B cell (primary cell): ENCODE measurements around the gene MYO16. TPM values are rescaled to one million over a fixed set of nuclear protein-coding genes. Genes with fewer than 3 reads are reported as not detected.

Experiments used
- ATAC-seq: fragments of 200-7000 bp; cut with Tn5 transposase; one replicate; pipeline ENCODE4 v1.10.0; 2021; ENCODE audit warnings: low read depth, mild to moderate bottlenecking, moderate number of reproducible peaks, moderate library complexity
- CTCF ChIA-PET: fragments of 350-600 bp; sonication (Branson Sonifier 250); formaldehyde crosslinking; loops from one replicate; lab custom pipeline; 2021; ENCODE audit warnings: antibody characterized with exemption, inconsistent platforms; lab: Charles Lee
- POLR2A ChIA-PET: fragments of 350-600 bp; sonication (Branson Sonifier 250); formaldehyde crosslinking; loops from one replicate; lab custom pipeline; 2021; ENCODE audit warnings: antibody characterized with exemption; lab: Charles Lee
- DNase-seq: peaks from one replicate; pipeline ENCODE4 v3.0.0; 2013
- H2AFZ ChIP-seq: 2 replicates; pipeline ENCODE4 v1.6.1; 2012; ENCODE audit warnings: mild to moderate bottlenecking, low read depth, low read length; ENCODE audit not compliant: insufficient read depth, poor library complexity, severe bottlenecking
- H3K27ac ChIP-seq, 2 donors: 1 replicate in 1 of 2; 2 replicates in 1 of 2; pipeline ENCODE4 v1.5.1; 2012 to 2013; ENCODE audit warnings: low read length in 2 of 2, mild to moderate bottlenecking in 2 of 2, moderate library complexity in 1 of 2
- H3K27me3 ChIP-seq, 4 experiments: fragments of 200-600 bp in 1 of 4; sonication (generic) in 1 of 4; replicated peaks in 1 of 4; 1 replicate in 2 of 4; 2 replicates in 2 of 4; pipeline versions ENCODE4 v1.6.1 to v1.7.0; 2013 to 2016; ENCODE audit warnings: low read length in 3 of 4, mild to moderate bottlenecking in 2 of 4, mixed read lengths in 1 of 4, moderate library complexity in 1 of 4; ENCODE audit not compliant: insufficient read depth in 4 of 4, control insufficient read depth in 3 of 4; ENCODE audit errors: control extremely low read depth in 1 of 4
- H3K36me3 ChIP-seq, 2 experiments: replicated peaks in 1 of 2; 1 replicate in 1 of 2; 2 replicates in 1 of 2; pipeline versions ENCODE4 v1.6.1 to v1.7.1; 2013; ENCODE audit warnings: low read length in 1 of 2; ENCODE audit not compliant: insufficient read depth in 2 of 2, control insufficient read depth in 1 of 2; ENCODE audit errors: control extremely low read depth in 1 of 2, extremely low read depth in 1 of 2
- H3K4me1 ChIP-seq, 2 donors: fragments of 200-600 bp in 1 of 2; sonication (generic) in 1 of 2; 1 replicate in 1 of 2; 2 replicates in 1 of 2; pipeline versions ENCODE4 v1.5.1 to v1.6.1; 2013 to 2017; ENCODE audit warnings: low read length in 2 of 2; ENCODE audit not compliant: control insufficient read depth in 2 of 2, insufficient read depth in 2 of 2
- H3K4me2 ChIP-seq: replicated peaks from 2 replicates; pipeline ENCODE3; 2012; ENCODE audit warnings: mild to moderate bottlenecking, low read depth, low read length; ENCODE audit not compliant: poor library complexity, severe bottlenecking
- H3K4me3 ChIP-seq, 5 experiments: fragments of 200-600 bp in 1 of 5; sonication (generic) in 1 of 5; 1 replicate in 3 of 5; 2 replicates in 2 of 5; pipeline versions ENCODE4 v1.5.1 to v1.7.0; 2011 to 2016; ENCODE audit warnings: low read length in 4 of 5, mild to moderate bottlenecking in 4 of 5, low read depth in 2 of 5, control low read depth in 1 of 5, moderate library complexity in 1 of 5; ENCODE audit not compliant: insufficient read depth in 1 of 5; ENCODE audit errors: control extremely low read depth in 1 of 5, extremely low read depth in 1 of 5
- H3K79me2 ChIP-seq: fragments of 200-600 bp; sonication (generic); one replicate; pipeline ENCODE4 v1.6.0; 2016; ENCODE audit warnings: low read length; ENCODE audit not compliant: control insufficient read depth, insufficient read depth
- H3K9ac ChIP-seq: fragments of 200-600 bp; sonication (generic); 2 replicates; pipeline ENCODE4 v1.6.1; 2017; ENCODE audit warnings: mild to moderate bottlenecking, low read length, moderate library complexity
- H3K9me3 ChIP-seq, 3 donors: one replicate each; pipeline versions ENCODE4 v1.6.1 to v1.7.1; 2013; ENCODE audit warnings: low read length in 2 of 3; ENCODE audit not compliant: control insufficient read depth in 2 of 3, insufficient read depth in 1 of 3; ENCODE audit errors: control extremely low read depth in 1 of 3
- H4K20me1 ChIP-seq: 2 replicates; pipeline ENCODE4 v1.6.0; 2012; ENCODE audit warnings: mild to moderate bottlenecking, low read length; ENCODE audit not compliant: insufficient read depth, control insufficient read depth, poor library complexity, severe bottlenecking
- H3K27ac Mint-ChIP-seq: one replicate; pipeline ENCODE4 v1.8.0; 2021; ENCODE audit warnings: mixed read lengths
- H3K27me3 Mint-ChIP-seq: one replicate; pipeline ENCODE4 v1.8.0; 2021; ENCODE audit warnings: mixed read lengths
- H3K4me1 Mint-ChIP-seq: one replicate; pipeline ENCODE4 v1.8.0; 2021; ENCODE audit warnings: mixed read lengths
- H3K4me3 Mint-ChIP-seq: one replicate; pipeline ENCODE4 v1.8.0; 2021; ENCODE audit warnings: mixed read lengths
- H3K9me3 Mint-ChIP-seq: one replicate; pipeline ENCODE4 v1.8.0; 2022; ENCODE audit warnings: mixed read lengths; ENCODE audit not compliant: insufficient read depth
- EZH2 ChIP-seq: IDR thresholded peaks from 2 replicates; pipeline ENCODE4 v1.6.1; 2012; ENCODE audit warnings: borderline replicate concordance, low read depth, mild to moderate bottlenecking, moderate library complexity, low read length; ENCODE audit not compliant: insufficient read depth, poor library complexity, severe bottlenecking
- WGBS: methylation state at CpG from one replicate; pipeline ENCODE4 v1.1.5; 2013; ENCODE audit warnings: missing lambda C conversion rate; ENCODE audit not compliant: insufficient coverage; 5-methylcytosine and 5-hydroxymethylcytosine counted together
- intact Hi-C: fragments of 100-400 bp; cut with micrococcal nuclease; formaldehyde crosslinking; loops from one replicate; pipeline ENCODE4 v1.10.0; 2022
- polyA plus RNA-seq: library from polyadenylated mRNA; depleted of rRNA; stranded (reverse); fragments of >200 nt; gene quantifications from 2 replicates; pipeline ENCODE4 v1.2.3, GENCODE V29; 2012
- total RNA-seq, 2 donors: library from RNA; stranded (reverse); fragments of 120-200 nt in 1 of 2; gene quantifications; 1 replicate in 1 of 2; 2 replicates in 1 of 2; pipeline versions ENCODE4 v1.2.3 to v1.2.4, GENCODE V29; 2013 to 2022
- TF ChIP-seq, protein P1 (sequence below): fragments of 200-600 bp; IDR thresholded peaks from one replicate; pipeline ENCODE4 v1.8.0; 2022; ENCODE audit warnings: antibody characterized with exemption, mild to moderate bottlenecking

The MYO16 gene
- total and polyA plus RNA-seq, 2 donors (not counting 1 experiment from before 2014, with no cell fraction given), result not detected

DNA sequence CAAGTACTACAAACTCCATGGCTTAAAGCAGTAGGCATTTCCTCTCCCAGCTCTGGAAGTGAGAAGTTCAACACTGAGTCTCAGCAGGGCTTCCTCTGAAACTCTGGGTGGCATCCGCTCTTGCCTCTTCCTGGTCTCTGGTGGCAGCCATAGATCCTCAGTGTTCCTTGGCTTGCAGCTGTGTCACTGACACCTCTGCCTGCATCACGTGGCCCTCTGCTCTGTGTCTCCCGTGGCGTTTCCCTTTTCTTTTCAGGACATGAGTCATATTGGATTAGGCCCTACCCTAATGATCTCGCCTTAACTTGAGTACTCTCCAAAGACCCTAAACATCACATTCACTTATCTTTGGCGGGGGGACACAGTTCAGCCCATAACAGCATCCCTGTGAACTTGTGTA lies 466.7 kb downstream of the MYO16 start:
- Histone ChIP-seq H3K36me3 (no peaks in the 10 kb centered on the region), H3K9ac (no peak overlapping the region), H2AFZ (no peak overlapping the region), H3K79me2 (no peaks in the 10 kb centered on the region), H3K9me3 (no peaks in the 10 kb centered on the region), H3K27me3 (no peaks in the 10 kb centered on the region), H4K20me1 (no peaks in the 10 kb centered on the region), H3K4me2 (no peak overlapping the region), H3K4me3 (no peak overlapping the region), H3K27ac (no peak overlapping the region), H3K4me1 (no peaks in the 10 kb centered on the region)
- no peak overlapping the region for H3K4me3 Mint-ChIP-seq
- ATAC-seq (no peak), DNase-seq (no peak)
- H3K27me3 Mint-ChIP-seq, result peaks cover 4% of the 10 kb centered on the region
- ChIA-PET POLR2A (no interaction called here), CTCF (no interaction called here)
- H3K4me1 Mint-ChIP-seq, result no peaks in the 10 kb centered on the region
- no peak overlapping the region for H3K27ac Mint-ChIP-seq
- TF ChIP-seq, protein P1, sequence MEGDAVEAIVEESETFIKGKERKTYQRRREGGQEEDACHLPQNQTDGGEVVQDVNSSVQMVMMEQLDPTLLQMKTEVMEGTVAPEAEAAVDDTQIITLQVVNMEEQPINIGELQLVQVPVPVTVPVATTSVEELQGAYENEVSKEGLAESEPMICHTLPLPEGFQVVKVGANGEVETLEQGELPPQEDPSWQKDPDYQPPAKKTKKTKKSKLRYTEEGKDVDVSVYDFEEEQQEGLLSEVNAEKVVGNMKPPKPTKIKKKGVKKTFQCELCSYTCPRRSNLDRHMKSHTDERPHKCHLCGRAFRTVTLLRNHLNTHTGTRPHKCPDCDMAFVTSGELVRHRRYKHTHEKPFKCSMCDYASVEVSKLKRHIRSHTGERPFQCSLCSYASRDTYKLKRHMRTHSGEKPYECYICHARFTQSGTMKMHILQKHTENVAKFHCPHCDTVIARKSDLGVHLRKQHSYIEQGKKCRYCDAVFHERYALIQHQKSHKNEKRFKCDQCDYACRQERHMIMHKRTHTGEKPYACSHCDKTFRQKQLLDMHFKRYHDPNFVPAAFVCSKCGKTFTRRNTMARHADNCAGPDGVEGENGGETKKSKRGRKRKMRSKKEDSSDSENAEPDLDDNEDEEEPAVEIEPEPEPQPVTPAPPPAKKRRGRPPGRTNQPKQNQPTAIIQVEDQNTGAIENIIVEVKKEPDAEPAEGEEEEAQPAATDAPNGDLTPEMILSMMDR, result no peak
- intact Hi-C loops, result no loop called here
- WGBS, result 80% methylated on average over 4 of the region's 6 CpGs
- H3K9me3 Mint-ChIP-seq, result peaks cover 1% of the 10 kb centered on the region

DNA sequence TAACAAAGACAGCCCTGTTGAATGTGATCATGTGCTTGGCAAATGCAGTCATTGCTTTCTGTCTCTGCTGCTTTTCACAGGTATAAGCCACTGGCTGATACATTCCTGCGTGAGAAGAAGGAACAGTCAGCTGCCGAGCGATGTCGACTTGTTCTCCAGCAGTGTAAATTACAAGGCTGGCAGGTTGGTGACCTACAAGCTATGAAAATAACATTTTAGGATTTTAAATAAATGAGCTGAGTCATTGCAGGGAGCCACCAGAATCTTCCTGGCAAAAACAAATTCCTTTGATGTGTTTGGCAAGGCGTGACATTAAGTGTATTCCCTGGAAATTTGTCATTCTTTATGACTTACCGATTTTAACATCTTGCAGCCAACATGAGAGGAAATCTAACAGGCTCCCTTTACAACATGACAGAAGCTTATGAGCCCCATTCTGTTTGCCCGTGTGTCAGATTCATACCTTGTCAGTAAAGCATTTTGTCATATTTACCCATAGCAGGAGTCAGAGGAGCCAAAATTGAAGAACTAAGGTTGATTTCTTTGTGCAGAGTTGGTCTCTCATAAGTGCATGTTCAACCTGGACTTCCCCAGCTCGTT lies 471.4 kb downstream of the MYO16 start:
- no peak overlapping the region for H3K27ac Mint-ChIP-seq
- H3K9ac ChIP-seq, result no peak overlapping the region
- H3K4me3 Mint-ChIP-seq, result no peak overlapping the region
- H2AFZ ChIP-seq, result no peak overlapping the region
- no peaks in the 10 kb centered on the region for H3K36me3 ChIP-seq
- 91% methylated on average over 6 of the region's 8 CpGs for WGBS
- ATAC-seq, result no peak
- ChIA-PET POLR2A (no interaction called here), CTCF (no interaction called here)
- no peak overlapping the region for H3K4me3 ChIP-seq
- DNase-seq, result no peak
- TF ChIP-seq, protein P1, result no peak
- no peak for TF ChIP-seq EZH2
- H3K9me3 ChIP-seq, result no peaks in the 10 kb centered on the region
- no peaks in the 10 kb centered on the region for H3K27me3 ChIP-seq
- peaks cover 1% of the 10 kb centered on the region for H3K9me3 Mint-ChIP-seq
- no peaks in the 10 kb centered on the region for H3K79me2 ChIP-seq
- no peak overlapping the region for H3K4me2 ChIP-seq
- peaks cover 11% of the 10 kb centered on the region for H3K27me3 Mint-ChIP-seq
- H3K4me1 Mint-ChIP-seq, result no peaks in the 10 kb centered on the region
- no peaks in the 10 kb centered on the region for H3K4me1 ChIP-seq
- H4K20me1 ChIP-seq, result no peaks in the 10 kb centered on the region
- intact Hi-C loops, result no loop called here
- H3K27ac ChIP-seq, result no peak overlapping the region
